Left renal cortex interstitium (tissue), 4 donors: ENCODE measurements around the gene RALGPS1. TPM values are rescaled to one million over a fixed set of nuclear protein-coding genes. Genes with fewer than 3 reads are reported as not detected.

Source experiments
- DNase-seq, 4 donors: peaks; one replicate each; pipeline ENCODE4 v3.0.0-alpha.2; 2013; ENCODE audit warnings: low read depth in 4 of 4, low spot score in 2 of 4, missing footprints in 1 of 4
- polyA plus RNA-seq, 4 donors: library from polyadenylated mRNA; unstranded; fragments of 120-200 nt; gene quantifications; one replicate each; pipeline ENCODE4 v1.2.1, GENCODE V29; 2013; ENCODE audit not compliant: insufficient read length in 4 of 4

Gene RALGPS1
- polyA plus RNA-seq, 4 donors, result 18.8 to 30.8 (median 25.2) TPM

- DNase-seq, result no peak
Observed at GRCh38 chr9:127107929-127108876, 193.6 kb downstream of the RALGPS1 start.

GRCh38 chr9:127109212-127109711 is 194.7 kb downstream of the RALGPS1 start:
- no peak for DNase-seq

GRCh38 chr9:127112056-127112455 is 197.5 kb downstream of the RALGPS1 start:
- no peak for DNase-seq

GRCh38 chr9:127112735-127113161 is 198.2 kb downstream of the RALGPS1 start:
- DNase-seq, result no peak

- DNase-seq, result no peak
Observed at GRCh38 chr9:127113191-127113972, 198.8 kb downstream of the RALGPS1 start.

- DNase-seq, result no peak
Observed at GRCh38 chr9:127114606-127115005, 200.0 kb downstream of the RALGPS1 start.

- DNase-seq, result no peak
Observed at GRCh38 chr9:127116088-127116726, 201.6 kb downstream of the RALGPS1 start.

- no peak for DNase-seq
Observed at GRCh38 chr9:127116957-127117356, 202.4 kb downstream of the RALGPS1 start.

- DNase-seq, result no peak
Observed at GRCh38 chr9:127117801-127118200, 203.2 kb downstream of the RALGPS1 start.

GRCh38 chr9:127118597-127119319 is 204.2 kb downstream of the RALGPS1 start:
- DNase-seq, result no peak

GRCh38 chr9:127119320-127119709 is 204.7 kb downstream of the RALGPS1 start:
- DNase-seq, result no peak

- DNase-seq, result no peak
Observed at GRCh38 chr9:127121628-127122175, 207.1 kb downstream of the RALGPS1 start.

GRCh38 chr9:127122176-127123063 is 207.8 kb downstream of the RALGPS1 start, which contains the start of gene ANGPTL2:
TSS of gene ANGPTL2 (minus strand) at chr9:127122635. CDS start at chr9:127108731, 13,904 bp downstream.
- peak in 3 of 4 donors; percentile 74 to 83 (median 77) for DNase-seq

GRCh38 chr9:127123064-127123890 is 208.7 kb downstream of the RALGPS1 start:
- DNase-seq, result peak in 3 of 4 donors; percentile 46 to 73 (median 65)

GRCh38 chr9:127124111-127124531 is 209.5 kb downstream of the RALGPS1 start:
- DNase-seq, result no peak

GRCh38 chr9:127124792-127125191 is 210.2 kb downstream of the RALGPS1 start:
- no peak for DNase-seq

GRCh38 chr9:127126971-127127370 is 212.4 kb downstream of the RALGPS1 start:
- DNase-seq, result no peak
